DMS 273 (cell line): ENCODE results near the gene ZNF655.
"Not testable (repeated sequence)": the region's sequence is repeated elsewhere in the genome, so short reads cannot be mapped to it uniquely, and the experiment has no call there.

ENCODE experiments used
- DNase-seq: peaks from one replicate; lab custom pipeline; 2025; ENCODE audit not compliant: unreplicated experiment; lab: John Stamatoyannopoulos, UW

Gene ZNF655

GRCh38 chr7:99560834-99561736 lies 2.6 kb downstream of the ZNF655 start:
- DNase-seq: no peak

GRCh38 chr7:99561737-99562051 lies 3.3 kb downstream of the ZNF655 start:
- DNase-seq: no peak

- no peak for DNase-seq
Observed at GRCh38 chr7:99562114-99562784, 3.8 kb downstream of the ZNF655 start.

- peak; percentile 17 for DNase-seq
Observed at GRCh38 chr7:99562832-99563231, 4.4 kb downstream of the ZNF655 start.

- no peak for DNase-seq
Observed at GRCh38 chr7:99563650-99564049, 5.2 kb downstream of the ZNF655 start.

GRCh38 chr7:99568770-99569169 lies 10.3 kb downstream of the ZNF655 start:
- not testable (repeated sequence) for DNase-seq

- DNase-seq: no peak
Observed at GRCh38 chr7:99571768-99572167, 13.3 kb downstream of the ZNF655 start.

GRCh38 chr7:99573257-99573656 lies 14.8 kb downstream of the ZNF655 start:
- DNase-seq: no peak

- DNase-seq: no peak
Observed at GRCh38 chr7:99576251-99576650, 17.8 kb downstream of the ZNF655 start.

GRCh38 chr7:99579281-99579955 lies 21.0 kb downstream of the ZNF655 start:
- peak; percentile 43 for DNase-seq

- peak; percentile 91 for DNase-seq
Observed at GRCh38 chr7:99579956-99580777, 21.7 kb downstream of the ZNF655 start.

- not testable (repeated sequence) for DNase-seq
Observed at GRCh38 chr7:99580778-99581332, 22.4 kb downstream of the ZNF655 start.

GRCh38 chr7:99588868-99589267 lies 30.4 kb downstream of the ZNF655 start:
- no peak for DNase-seq

GRCh38 chr7:99594948-99595745 lies 36.7 kb downstream of the ZNF655 start:
- DNase-seq: no peak

- DNase-seq: no peak
Observed at GRCh38 chr7:99596408-99596955, 38.0 kb downstream of the ZNF655 start.

- no peak for DNase-seq
Observed at GRCh38 chr7:99597762-99598501, 39.5 kb downstream of the ZNF655 start, which contains the start of gene TMEM225B. TMEM225B (plus strand) TSS chr7:99598267; CDS start chr7:99604389, 6,122 bp downstream.

- DNase-seq: no peak
Observed at GRCh38 chr7:99599836-99600235, 41.4 kb downstream of the ZNF655 start.

GRCh38 chr7:99601656-99602310 lies 43.3 kb downstream of the ZNF655 start:
- DNase-seq: no peak
